ENCODE results near the gene RABGGTB.
"Not testable (repeated sequence)": the region's sequence is repeated elsewhere in the genome, so short reads cannot be mapped to it uniquely, and the experiment has no call there.

DNA sequence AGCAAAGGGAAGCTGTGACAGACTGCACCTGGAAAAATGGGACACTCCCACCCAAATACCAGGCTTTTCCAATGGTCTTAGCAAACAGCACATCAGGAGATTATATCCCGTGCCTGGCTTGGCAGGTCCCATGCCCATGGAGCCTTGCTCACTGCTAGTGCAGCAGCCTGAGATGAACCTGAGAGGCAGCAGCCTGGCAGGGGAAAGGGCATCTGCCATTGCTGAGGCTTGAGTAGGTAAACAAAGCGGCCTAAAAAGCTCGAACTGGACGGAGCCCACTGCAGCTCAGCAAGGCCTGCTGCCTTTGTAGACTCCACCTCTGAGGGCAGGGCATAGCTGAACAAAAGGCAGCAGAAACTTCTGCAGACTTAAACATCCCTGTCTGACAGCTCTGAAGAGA lies 8.2 kb upstream of the RABGGTB start:
- not testable (repeated sequence) for TF ChIP-seq POLR2A (IDR thresholded peaks at IDR 0.05)
- TF ChIP-seq, protein P1, sequence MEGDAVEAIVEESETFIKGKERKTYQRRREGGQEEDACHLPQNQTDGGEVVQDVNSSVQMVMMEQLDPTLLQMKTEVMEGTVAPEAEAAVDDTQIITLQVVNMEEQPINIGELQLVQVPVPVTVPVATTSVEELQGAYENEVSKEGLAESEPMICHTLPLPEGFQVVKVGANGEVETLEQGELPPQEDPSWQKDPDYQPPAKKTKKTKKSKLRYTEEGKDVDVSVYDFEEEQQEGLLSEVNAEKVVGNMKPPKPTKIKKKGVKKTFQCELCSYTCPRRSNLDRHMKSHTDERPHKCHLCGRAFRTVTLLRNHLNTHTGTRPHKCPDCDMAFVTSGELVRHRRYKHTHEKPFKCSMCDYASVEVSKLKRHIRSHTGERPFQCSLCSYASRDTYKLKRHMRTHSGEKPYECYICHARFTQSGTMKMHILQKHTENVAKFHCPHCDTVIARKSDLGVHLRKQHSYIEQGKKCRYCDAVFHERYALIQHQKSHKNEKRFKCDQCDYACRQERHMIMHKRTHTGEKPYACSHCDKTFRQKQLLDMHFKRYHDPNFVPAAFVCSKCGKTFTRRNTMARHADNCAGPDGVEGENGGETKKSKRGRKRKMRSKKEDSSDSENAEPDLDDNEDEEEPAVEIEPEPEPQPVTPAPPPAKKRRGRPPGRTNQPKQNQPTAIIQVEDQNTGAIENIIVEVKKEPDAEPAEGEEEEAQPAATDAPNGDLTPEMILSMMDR (IDR thresholded peaks at IDR 0.05 in 4 of 5, conservative IDR thresholded peaks at IDR 0.05 in 1 of 5): not testable (repeated sequence)

Measured in gastrocnemius medialis (tissue), 4 donors.